ENCODE measurements around the gene ANKRD28.

Gene ANKRD28

GRCh38 chr3:15805756-15806266, 8.0 kb upstream of the ANKRD28 start:
- no peak overlapping the region for H3K4me3 ChIP-seq (ENCODE audit: low read length)
- DNase-seq (ENCODE audit: low read depth, low spot score): no peak

- H3K4me3 ChIP-seq (ENCODE audit: low read length): no peak overlapping the region
- peak; percentile 74 for DNase-seq (ENCODE audit: low read depth, low spot score)
These were observed 6.8 kb upstream of the ANKRD28 start for GRCh38 chr3:15804553-15805095.

- no peak overlapping the region for H3K4me3 ChIP-seq (ENCODE audit: low read length)
These were observed 6.1 kb upstream of the ANKRD28 start for GRCh38 chr3:15803921-15804320.

GRCh38 chr3:15801298-15801697, 3.5 kb upstream of the ANKRD28 start:
- DNase-seq (ENCODE audit: low read depth, low spot score): no peak

More at GRCh38 chr3:15803921-15804320, 6.1 kb upstream of the ANKRD28 start:
- DNase-seq (ENCODE audit: low read depth, low spot score): no peak

GRCh38 chr3:15800780-15801179, 3.0 kb upstream of the ANKRD28 start:
- no peak for DNase-seq (ENCODE audit: low read depth, low spot score)
- no peak overlapping the region for H3K4me3 ChIP-seq (ENCODE audit: low read length)

More at GRCh38 chr3:15801298-15801697, 3.5 kb upstream of the ANKRD28 start:
- no peak overlapping the region for H3K4me3 ChIP-seq (ENCODE audit: low read length)

GRCh38 chr3:15800327-15800726, 2.5 kb upstream of the ANKRD28 start:
- no peak for DNase-seq (ENCODE audit: low read depth, low spot score)
- H3K4me3 ChIP-seq (ENCODE audit: low read length): no peak overlapping the region

- no peak overlapping the region for H3K4me3 ChIP-seq (ENCODE audit: low read length)
- DNase-seq (ENCODE audit: low read depth, low spot score): no peak
These were observed 910 bp upstream of the ANKRD28 start for GRCh38 chr3:15798533-15799245.

- peak overlapping the region; percentile 50 for H3K4me3 ChIP-seq (ENCODE audit: low read length)
- no peak for DNase-seq (ENCODE audit: low read depth, low spot score)
These were observed 773 bp downstream of the ANKRD28 start for GRCh38 chr3:15796771-15797641.

- peak overlapping the region; percentile 50 for H3K4me3 ChIP-seq (ENCODE audit: low read length)
- no peak for DNase-seq (ENCODE audit: low read depth, low spot score)
These were observed 1.4 kb downstream of the ANKRD28 start for GRCh38 chr3:15796331-15796730.

GRCh38 chr3:15795651-15796308, 2.0 kb downstream of the ANKRD28 start:
- peak overlapping the region; percentile 50 for H3K4me3 ChIP-seq (ENCODE audit: low read length)
- DNase-seq (ENCODE audit: low read depth, low spot score): no peak

- no peak for DNase-seq (ENCODE audit: low read depth, low spot score)
- H3K4me3 ChIP-seq (ENCODE audit: low read length): peak overlapping the region; percentile 50; the same call in 1 of the 2 replicates
These were observed 2.7 kb downstream of the ANKRD28 start for GRCh38 chr3:15794842-15795650.

- no peak for DNase-seq (ENCODE audit: low read depth, low spot score)
- no peak overlapping the region for H3K4me3 ChIP-seq (ENCODE audit: low read length)
These were observed 3.4 kb downstream of the ANKRD28 start for GRCh38 chr3:15794303-15794771.

- DNase-seq (ENCODE audit: low read depth, low spot score): no peak
- H3K4me3 ChIP-seq (ENCODE audit: low read length): no peak overlapping the region
These were observed 6.3 kb downstream of the ANKRD28 start for GRCh38 chr3:15791525-15791924.

GRCh38 chr3:15787941-15788340, 9.8 kb downstream of the ANKRD28 start:
- no peak overlapping the region for H3K4me3 ChIP-seq (ENCODE audit: low read length)
- no peak for DNase-seq (ENCODE audit: low read depth, low spot score)

- no peak overlapping the region for H3K4me3 ChIP-seq (ENCODE audit: low read length)
- no peak for DNase-seq (ENCODE audit: low read depth, low spot score)
These were observed 10.3 kb downstream of the ANKRD28 start for GRCh38 chr3:15787526-15787925.

- H3K4me3 ChIP-seq (ENCODE audit: low read length): no peak overlapping the region
- no peak for DNase-seq (ENCODE audit: low read depth, low spot score)
These were observed 14.3 kb downstream of the ANKRD28 start for GRCh38 chr3:15783361-15783969.

GRCh38 chr3:15782429-15782828, 15.3 kb downstream of the ANKRD28 start:
- H3K4me3 ChIP-seq (ENCODE audit: low read length): no peak overlapping the region
- DNase-seq (ENCODE audit: low read depth, low spot score): no peak

All from Jurkat, Clone E6-1 (cell line).